H9 (cell line): ENCODE results near the gene ATF2. TPM values are rescaled to one million over a fixed set of nuclear protein-coding genes. Genes with fewer than 3 reads are reported as not detected.
A peak's percentile ranks its signal among the peaks of the same experiment; 100 is the strongest.

Experiments
- DNase-seq: peaks from one replicate; pipeline ENCODE4 v3.0.0-alpha.2; 2017
- H2AFZ ChIP-seq: one replicate; pipeline ENCODE4 v1.6.1; 2013; ENCODE audit warnings: mild to moderate bottlenecking, low read length, control low read depth, moderate library complexity
- H2AK5ac ChIP-seq: 2 replicates; pipeline ENCODE4 v1.6.1; 2013; ENCODE audit warnings: low read length, control low read depth, mixed read lengths; ENCODE audit not compliant: insufficient read length
- H2BK120ac ChIP-seq: one replicate; pipeline ENCODE4 v1.6.1; 2013; ENCODE audit warnings: low read depth, mild to moderate bottlenecking, low read length, control low read depth, inconsistent platforms; ENCODE audit not compliant: poor library complexity, severe bottlenecking
- H2BK12ac ChIP-seq: 2 replicates; pipeline ENCODE4 v1.6.1; 2013; ENCODE audit warnings: low read length, control low read depth, mixed read lengths, low read depth; ENCODE audit not compliant: insufficient read length
- H2BK15ac ChIP-seq: 2 replicates; pipeline ENCODE4 v1.6.1; 2013; ENCODE audit warnings: low read depth, low read length, control low read depth
- H2BK20ac ChIP-seq: one replicate; pipeline ENCODE4 v1.6.1; 2013; ENCODE audit warnings: low read depth, mild to moderate bottlenecking, low read length, control low read depth, inconsistent platforms; ENCODE audit not compliant: poor library complexity, severe bottlenecking
- H2BK5ac ChIP-seq: 2 replicates; pipeline ENCODE4 v1.6.1; 2013; ENCODE audit warnings: low read length, control low read depth, mixed read lengths; ENCODE audit not compliant: insufficient read length
- H3K14ac ChIP-seq: 2 replicates; pipeline ENCODE4 v1.6.1; 2013; ENCODE audit warnings: low read length, control low read depth; ENCODE audit not compliant: insufficient read depth
- H3K18ac ChIP-seq: 2 replicates; pipeline ENCODE4 v1.6.1; 2013; ENCODE audit warnings: low read depth, mild to moderate bottlenecking, mixed read lengths, low read length, control low read depth; ENCODE audit not compliant: insufficient read length
- H3K23ac ChIP-seq: 2 replicates; pipeline ENCODE4 v1.6.1; 2013; ENCODE audit warnings: low read length, control low read depth, mixed read lengths, low read depth; ENCODE audit not compliant: insufficient read length
- H3K23me2 ChIP-seq: 2 replicates; pipeline ENCODE4 v1.6.1; 2013; ENCODE audit warnings: low read depth, mild to moderate bottlenecking, mixed read lengths, low read length, control low read depth; ENCODE audit not compliant: insufficient read length, poor library complexity, severe bottlenecking
- H3K27ac ChIP-seq: 2 replicates; pipeline ENCODE4 v1.5.1; 2013; ENCODE audit warnings: low read length, control low read depth, mixed read lengths, low read depth; ENCODE audit not compliant: insufficient read length
- H3K27me3 ChIP-seq: 2 replicates; pipeline ENCODE4 v1.6.1; 2013; ENCODE audit warnings: low read length, control low read depth, inconsistent platforms; ENCODE audit not compliant: insufficient read depth
- H3K4ac ChIP-seq: 2 replicates; pipeline ENCODE4 v1.6.1; 2013; ENCODE audit warnings: low read depth, mild to moderate bottlenecking, control low read depth, inconsistent platforms, low read length, moderate library complexity
- H3K4me1 ChIP-seq: 2 replicates; pipeline ENCODE4 v1.6.1; 2013; ENCODE audit warnings: low read length, control low read depth, inconsistent platforms; ENCODE audit not compliant: insufficient read depth
- H3K4me2 ChIP-seq: 2 replicates; pipeline ENCODE4 v1.6.1; 2013; ENCODE audit warnings: low read length, control low read depth, mixed read lengths; ENCODE audit not compliant: insufficient read length, insufficient read depth
- H3K56ac ChIP-seq: 2 replicates; pipeline ENCODE4 v1.6.1; 2013; ENCODE audit warnings: low read depth, mild to moderate bottlenecking, mixed read lengths, low read length, control low read depth; ENCODE audit not compliant: insufficient read length
- H3K79me1 ChIP-seq: 2 replicates; pipeline ENCODE4 v1.6.1; 2013; ENCODE audit warnings: low read depth, mild to moderate bottlenecking, moderate library complexity, low read length, control low read depth, inconsistent platforms; ENCODE audit not compliant: insufficient read depth, poor library complexity, severe bottlenecking
- H3K79me2 ChIP-seq: 2 replicates; pipeline ENCODE4 v1.6.1; 2013; ENCODE audit warnings: low read length, control low read depth, inconsistent platforms; ENCODE audit not compliant: insufficient read depth
- H3K9ac ChIP-seq: 2 replicates; pipeline ENCODE4 v1.6.1; 2013; ENCODE audit warnings: low read length, control low read depth, mixed read lengths; ENCODE audit not compliant: insufficient read length; ENCODE audit errors: extremely low read depth
- H3K9me3 ChIP-seq: one replicate; pipeline ENCODE4 v1.6.1; 2013; ENCODE audit warnings: low read depth, low read length, inconsistent platforms; ENCODE audit not compliant: control insufficient read depth
- H3T11ph ChIP-seq: one replicate; pipeline ENCODE4 v1.6.1; 2013; ENCODE audit warnings: mild to moderate bottlenecking, low read length, control low read depth, inconsistent platforms
- H4K20me1 ChIP-seq: one replicate; pipeline ENCODE4 v1.6.1; 2013; ENCODE audit not compliant: control insufficient read depth, insufficient read length, insufficient read depth
- H4K5ac ChIP-seq: 2 replicates; pipeline ENCODE4 v1.6.1; 2013; ENCODE audit warnings: low read depth, mild to moderate bottlenecking, mixed read lengths, low read length, control low read depth; ENCODE audit not compliant: insufficient read length
- H4K8ac ChIP-seq: replicated peaks from 2 replicates; pipeline ENCODE4 v1.6.1; 2013; ENCODE audit warnings: low read length, control low read depth, mixed read lengths, low read depth; ENCODE audit not compliant: insufficient read length
- H4K91ac ChIP-seq: 2 replicates; pipeline ENCODE4 v1.6.1; 2013; ENCODE audit warnings: low read depth, mild to moderate bottlenecking, moderate library complexity, mixed read lengths, low read length, control low read depth; ENCODE audit not compliant: insufficient read length
- H3K27ac Mint-ChIP-seq, 3 experiments: 2 replicates in 2 of 3; 3 replicates in 1 of 3; pipeline ENCODE4 v1.8.0; 2020 to 2021; ENCODE audit warnings: mixed read lengths in 3 of 3, mild to moderate bottlenecking in 1 of 3, moderate library complexity in 1 of 3
- H3K27me3 Mint-ChIP-seq: 2 replicates; pipeline ENCODE4 v1.8.0; 2021; ENCODE audit warnings: low read depth, mild to moderate bottlenecking, moderate library complexity, mixed read lengths
- H3K36me3 Mint-ChIP-seq, 3 experiments: 2 replicates in 2 of 3; 3 replicates in 1 of 3; pipeline ENCODE4 v1.8.0; 2020 to 2021; ENCODE audit warnings: low read depth in 3 of 3, mixed read lengths in 3 of 3; ENCODE audit not compliant: insufficient read depth in 1 of 3
- H3K4me1 Mint-ChIP-seq, 2 experiments: 2 replicates each; pipeline ENCODE4 v1.8.0; 2020; ENCODE audit warnings: mixed read lengths in 2 of 2
- H3K4me3 Mint-ChIP-seq, 2 experiments: 2 replicates in 1 of 2; 3 replicates in 1 of 2; pipeline ENCODE4 v1.8.0; 2020 to 2021; ENCODE audit warnings: mild to moderate bottlenecking in 2 of 2, mixed read lengths in 2 of 2, moderate library complexity in 1 of 2
- H3K9me3 Mint-ChIP-seq, 2 experiments: 2 replicates in 1 of 2; 3 replicates in 1 of 2; pipeline ENCODE4 v1.8.0; 2020; ENCODE audit warnings: mild to moderate bottlenecking in 2 of 2, mixed read lengths in 2 of 2, moderate library complexity in 1 of 2
- CTCF ChIP-seq: fragments of 200-600 bp; sonication (generic); conservative IDR thresholded peaks from 3 replicates; pipeline ENCODE4 v1.8.0; 2021; ENCODE audit warnings: antibody characterized with exemption, mild to moderate bottlenecking
- WGBS: extraction: QIAGEN DNeasy Blood & Tissue Kit; methylation state at CpG from one replicate; pipeline ENCODE4 v1.1.7; 2013; ENCODE audit warnings: missing lambda C conversion rate, low lambda C conversion rate, mixed read lengths; ENCODE audit not compliant: insufficient read length; ENCODE audit errors: extremely low coverage; 5-methylcytosine and 5-hydroxymethylcytosine counted together
- total RNA-seq: library from RNA; stranded (reverse); gene quantifications from 2 replicates; pipeline ENCODE4 v1.2.1, GENCODE V29; 2021

Gene ATF2
- total RNA-seq, 1 experiment from 2014 or later = 40.9 TPM

GRCh38 chr2:175175896-175176295, 7.9 kb upstream of the ATF2 start:
- no peak overlapping the region for H3K14ac ChIP-seq
- no peaks in the 10 kb centered on the region for H3K23me2 ChIP-seq
- H3K79me1 ChIP-seq = no peaks in the 10 kb centered on the region
- no peak overlapping the region for H3T11ph ChIP-seq
- no peak overlapping the region for H3K27ac ChIP-seq
- no peak overlapping the region for H2BK20ac ChIP-seq
- H3K9ac ChIP-seq = no peak overlapping the region
- H3K27me3 Mint-ChIP-seq = no peaks in the 10 kb centered on the region
- H3K4me3 Mint-ChIP-seq = no peak overlapping the region
- no peaks in the 10 kb centered on the region for H3K4me1 ChIP-seq
- H3K4me2 ChIP-seq = no peak overlapping the region
- peaks cover 5 to 7% of the 10 kb centered on the region in 2 experiments; a peak in 3 of 4 replicates for H3K4me1 Mint-ChIP-seq
- H3K27me3 ChIP-seq = no peaks in the 10 kb centered on the region
- no peak overlapping the region for H2BK15ac ChIP-seq
- no peaks in the 10 kb centered on the region for H4K20me1 ChIP-seq
- H4K5ac ChIP-seq = no peak overlapping the region
- no CpG with 5 or more reads among the region's 1 CpG for WGBS
- no peak overlapping the region for H3K23ac ChIP-seq
- no peaks in the 10 kb centered on the region for H3K9me3 Mint-ChIP-seq
- H4K8ac ChIP-seq = no peak overlapping the region
- H2BK120ac ChIP-seq = no peak overlapping the region
- no peak overlapping the region for H2BK5ac ChIP-seq
- H2BK12ac ChIP-seq = no peak overlapping the region
- H3K36me3 Mint-ChIP-seq = peaks cover 25 to 40% (median 33%) of the 10 kb centered on the region in 3 experiments
- no peak for DNase-seq
- no peak overlapping the region for H3K56ac ChIP-seq
- TF ChIP-seq CTCF = no peak
- no peak overlapping the region for H4K91ac ChIP-seq
- no peaks in the 10 kb centered on the region for H3K9me3 ChIP-seq
- no peak overlapping the region for H3K18ac ChIP-seq
- H3K27ac Mint-ChIP-seq = peak overlapping the region in 1 of 3 experiments; percentile 54; a peak in 2 of 7 replicates
- peaks cover 4% of the 10 kb centered on the region for H3K79me2 ChIP-seq
- no peak overlapping the region for H2AK5ac ChIP-seq
- no peak overlapping the region for H3K4ac ChIP-seq
- no peak overlapping the region for H2AFZ ChIP-seq
